Neural cell (in vitro differentiated cells): ENCODE results near the gene ZNF516.

Experiments used
- EP300 ChIP-seq: fragments of 450-650 bp; conservative IDR thresholded peaks from 2 replicates; pipeline ENCODE4 v1.6.1; 2014; ENCODE audit warnings: antibody characterized with exemption, mild to moderate bottlenecking, moderate library complexity; ENCODE audit not compliant: poor library complexity, severe bottlenecking
- EZH2 ChIP-seq: fragments of 200-600, 300-800 bp; shearing (Covaris generic), sonication (generic); IDR thresholded peaks from 2 replicates; pipeline ENCODE4 v1.6.1; 2014; ENCODE audit warnings: antibody characterized with exemption, low read length, borderline replicate concordance, mild to moderate bottlenecking; ENCODE audit not compliant: insufficient read depth, poor library complexity, severe bottlenecking
- MXI1 ChIP-seq: fragments of 450-650 bp; conservative IDR thresholded peaks from 2 replicates; pipeline ENCODE4 v1.6.1; 2014; ENCODE audit warnings: antibody characterized with exemption, mild to moderate bottlenecking; ENCODE audit not compliant: poor library complexity, severe bottlenecking
- POLR2AphosphoS5 ChIP-seq: IDR thresholded peaks from 2 replicates; pipeline ENCODE4 v1.6.1; 2012
- RAD21 ChIP-seq: fragments of 450-650 bp; conservative IDR thresholded peaks from 2 replicates; pipeline ENCODE4 v1.6.1; 2014; ENCODE audit warnings: antibody characterized with exemption, mild to moderate bottlenecking, moderate library complexity
- SMC3 ChIP-seq: fragments of 450-650 bp; conservative IDR thresholded peaks from 2 replicates; pipeline ENCODE4 v1.6.1; 2014; ENCODE audit warnings: antibody characterized with exemption, mild to moderate bottlenecking, moderate library complexity; ENCODE audit not compliant: poor library complexity
- TAF1 ChIP-seq: IDR thresholded peaks from 2 replicates; pipeline ENCODE4 v1.6.1; 2012; ENCODE audit warnings: low read depth
- TF ChIP-seq, protein P1 (sequence below): fragments of 450-650 bp; IDR thresholded peaks from 2 replicates; pipeline ENCODE4 v1.5.1; 2014; ENCODE audit warnings: antibody characterized with exemption, mild to moderate bottlenecking, moderate library complexity; ENCODE audit not compliant: poor library complexity, severe bottlenecking
- TF ChIP-seq, protein P2 (sequence below): IDR thresholded peaks from 2 replicates; pipeline ENCODE4 v1.6.1; 2012; ENCODE audit warnings: borderline replicate concordance

- TF ChIP-seq MXI1 (no peak), POLR2AphosphoS5 (no peak), SMC3 (no peak), TAF1 (no peak), EP300 (no peak), EZH2 (no peak), RAD21 (no peak)
- TF ChIP-seq, protein P1, sequence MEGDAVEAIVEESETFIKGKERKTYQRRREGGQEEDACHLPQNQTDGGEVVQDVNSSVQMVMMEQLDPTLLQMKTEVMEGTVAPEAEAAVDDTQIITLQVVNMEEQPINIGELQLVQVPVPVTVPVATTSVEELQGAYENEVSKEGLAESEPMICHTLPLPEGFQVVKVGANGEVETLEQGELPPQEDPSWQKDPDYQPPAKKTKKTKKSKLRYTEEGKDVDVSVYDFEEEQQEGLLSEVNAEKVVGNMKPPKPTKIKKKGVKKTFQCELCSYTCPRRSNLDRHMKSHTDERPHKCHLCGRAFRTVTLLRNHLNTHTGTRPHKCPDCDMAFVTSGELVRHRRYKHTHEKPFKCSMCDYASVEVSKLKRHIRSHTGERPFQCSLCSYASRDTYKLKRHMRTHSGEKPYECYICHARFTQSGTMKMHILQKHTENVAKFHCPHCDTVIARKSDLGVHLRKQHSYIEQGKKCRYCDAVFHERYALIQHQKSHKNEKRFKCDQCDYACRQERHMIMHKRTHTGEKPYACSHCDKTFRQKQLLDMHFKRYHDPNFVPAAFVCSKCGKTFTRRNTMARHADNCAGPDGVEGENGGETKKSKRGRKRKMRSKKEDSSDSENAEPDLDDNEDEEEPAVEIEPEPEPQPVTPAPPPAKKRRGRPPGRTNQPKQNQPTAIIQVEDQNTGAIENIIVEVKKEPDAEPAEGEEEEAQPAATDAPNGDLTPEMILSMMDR = no peak
- TF ChIP-seq, protein P2, sequence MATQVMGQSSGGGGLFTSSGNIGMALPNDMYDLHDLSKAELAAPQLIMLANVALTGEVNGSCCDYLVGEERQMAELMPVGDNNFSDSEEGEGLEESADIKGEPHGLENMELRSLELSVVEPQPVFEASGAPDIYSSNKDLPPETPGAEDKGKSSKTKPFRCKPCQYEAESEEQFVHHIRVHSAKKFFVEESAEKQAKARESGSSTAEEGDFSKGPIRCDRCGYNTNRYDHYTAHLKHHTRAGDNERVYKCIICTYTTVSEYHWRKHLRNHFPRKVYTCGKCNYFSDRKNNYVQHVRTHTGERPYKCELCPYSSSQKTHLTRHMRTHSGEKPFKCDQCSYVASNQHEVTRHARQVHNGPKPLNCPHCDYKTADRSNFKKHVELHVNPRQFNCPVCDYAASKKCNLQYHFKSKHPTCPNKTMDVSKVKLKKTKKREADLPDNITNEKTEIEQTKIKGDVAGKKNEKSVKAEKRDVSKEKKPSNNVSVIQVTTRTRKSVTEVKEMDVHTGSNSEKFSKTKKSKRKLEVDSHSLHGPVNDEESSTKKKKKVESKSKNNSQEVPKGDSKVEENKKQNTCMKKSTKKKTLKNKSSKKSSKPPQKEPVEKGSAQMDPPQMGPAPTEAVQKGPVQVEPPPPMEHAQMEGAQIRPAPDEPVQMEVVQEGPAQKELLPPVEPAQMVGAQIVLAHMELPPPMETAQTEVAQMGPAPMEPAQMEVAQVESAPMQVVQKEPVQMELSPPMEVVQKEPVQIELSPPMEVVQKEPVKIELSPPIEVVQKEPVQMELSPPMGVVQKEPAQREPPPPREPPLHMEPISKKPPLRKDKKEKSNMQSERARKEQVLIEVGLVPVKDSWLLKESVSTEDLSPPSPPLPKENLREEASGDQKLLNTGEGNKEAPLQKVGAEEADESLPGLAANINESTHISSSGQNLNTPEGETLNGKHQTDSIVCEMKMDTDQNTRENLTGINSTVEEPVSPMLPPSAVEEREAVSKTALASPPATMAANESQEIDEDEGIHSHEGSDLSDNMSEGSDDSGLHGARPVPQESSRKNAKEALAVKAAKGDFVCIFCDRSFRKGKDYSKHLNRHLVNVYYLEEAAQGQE = no peak
These were observed 2.0 kb upstream of the ZNF516 start for GRCh38 chr18:76497021-76497420.
